HepG2 (cell line): ENCODE measurements around the gene CHI3L1. TPM values are rescaled to one million over a fixed set of nuclear protein-coding genes. Genes with fewer than 3 reads are reported as not detected.

Source experiments
- polyA plus RNA-seq, 8 experiments: library from polyadenylated mRNA; depleted of rRNA in 3 of 8; stranded (reverse) in 7 of 8; unstranded in 1 of 8; fragments of >200 nt; fragmentation: Illumina TruSeq in 4 of 8; extraction: Trizol in 4 of 8; gene quantifications; 2 replicates each; pipeline versions ENCODE4 v1.2.1 to v1.2.3, GENCODE V29; 2011 to 2016; ENCODE audit warnings: low read depth in 4 of 8, missing spikeins in 1 of 8, mixed read lengths in 1 of 8; ENCODE audit not compliant: insufficient read depth in 1 of 8
- total RNA-seq, 5 experiments: library from RNA; depleted of rRNA; stranded (reverse); fragments of >200 nt; fragmentation: Illumina TruSeq; extraction: Trizol; gene quantifications; 2 replicates each; pipeline ENCODE4 v1.2.3, GENCODE V29; 2016; ENCODE audit warnings: low read depth in 1 of 5

CHI3L1 gene
- total and polyA plus RNA-seq, 2 of the 13 experiments (the other 11 are each of a cell fraction or from before 2014, with no cell fraction given) = 0.09 to 0.13 TPM

Other genes with a start within 250 kb of the CHI3L1 start
- gene ADIPOR1, start 228.4 kb downstream of the CHI3L1 start, total RNA-seq (2016; rRNA removed; fragmentation: Illumina TruSeq; extraction: Trizol) = 55.7 and 60.0 TPM in 2 replicates
- 124 and 141 TPM in 2 replicates for gene ADIPOR1, start 228.4 kb downstream of the CHI3L1 start, polyA plus RNA-seq (2011; rRNA removed)
- 7.9 and 18.9 TPM in 2 replicates for gene CYB5R1, start 219.4 kb downstream of the CHI3L1 start, total RNA-seq (2016; rRNA removed; fragmentation: Illumina TruSeq; extraction: Trizol)
- 18.7 and 21.4 TPM in 2 replicates for gene CYB5R1, start 219.4 kb downstream of the CHI3L1 start, polyA plus RNA-seq (2011; rRNA removed)
- gene TMEM183A, start 179.3 kb downstream of the CHI3L1 start, total RNA-seq (2016; rRNA removed; fragmentation: Illumina TruSeq; extraction: Trizol) = 82.0 and 85.4 TPM in 2 replicates
- gene TMEM183A, start 179.3 kb downstream of the CHI3L1 start, polyA plus RNA-seq (2011; rRNA removed) = 56.2 and 59.7 TPM in 2 replicates
- gene PPFIA4, start 160.2 kb downstream of the CHI3L1 start, total RNA-seq (2016; rRNA removed; fragmentation: Illumina TruSeq; extraction: Trizol) = not detected in 2 replicates
- gene PPFIA4, start 160.2 kb downstream of the CHI3L1 start, polyA plus RNA-seq (2011; rRNA removed) = 5.4 and 6.4 TPM in 2 replicates
- not detected in 2 replicates for gene MYOG, start 100.7 kb downstream of the CHI3L1 start, total RNA-seq (2016; rRNA removed; fragmentation: Illumina TruSeq; extraction: Trizol)
- not detected in 2 replicates for gene MYOG, start 100.7 kb downstream of the CHI3L1 start, polyA plus RNA-seq (2011; rRNA removed)
- 0.08 and 0.11 TPM in 2 replicates for gene ADORA1, start 59.0 kb downstream of the CHI3L1 start, total RNA-seq (2016; rRNA removed; fragmentation: Illumina TruSeq; extraction: Trizol)
- gene ADORA1, start 59.0 kb downstream of the CHI3L1 start, polyA plus RNA-seq (2011; rRNA removed) = not detected in 2 replicates
- not detected in 2 replicates for gene MYBPH, start 10.9 kb downstream of the CHI3L1 start, total RNA-seq (2016; rRNA removed; fragmentation: Illumina TruSeq; extraction: Trizol)
- gene MYBPH, start 10.9 kb downstream of the CHI3L1 start, polyA plus RNA-seq (2011; rRNA removed) = 0.04 TPM in 1 of 2 replicates, not detected in the other
- gene CHIT1, start 43.0 kb upstream of the CHI3L1 start, total RNA-seq (2016; rRNA removed; fragmentation: Illumina TruSeq; extraction: Trizol) = not detected in 2 replicates
- gene CHIT1, start 43.0 kb upstream of the CHI3L1 start, polyA plus RNA-seq (2011; rRNA removed) = not detected in 2 replicates
- gene BTG2, start 118.8 kb upstream of the CHI3L1 start, total RNA-seq (2016; rRNA removed; fragmentation: Illumina TruSeq; extraction: Trizol) = 18.3 and 18.7 TPM in 2 replicates
- gene BTG2, start 118.8 kb upstream of the CHI3L1 start, polyA plus RNA-seq (2011; rRNA removed) = 13.6 and 16.7 TPM in 2 replicates
- not detected in 2 replicates for gene FMOD, start 164.4 kb upstream of the CHI3L1 start, total RNA-seq (2016; rRNA removed; fragmentation: Illumina TruSeq; extraction: Trizol)
- 0.04 and 0.08 TPM in 2 replicates for gene FMOD, start 164.4 kb upstream of the CHI3L1 start, polyA plus RNA-seq (2011; rRNA removed)